Measurements from ENCODE around the gene CLDND2.

Gene CLDND2

GRCh38 chr19:51382004-51382403 lies 13.2 kb upstream of the CLDND2 start:
- DNase-seq (ENCODE audit: extremely low read depth, low read depth) = no peak
- H3K4me3 ChIP-seq (replicated peaks; ENCODE audit: low read depth, low read length) = no peak overlapping the region
- no peak for TF ChIP-seq CTCF (IDR thresholded peaks at IDR 0.05; ENCODE audit: low read depth, low read length, missing control alignments)

DNA sequence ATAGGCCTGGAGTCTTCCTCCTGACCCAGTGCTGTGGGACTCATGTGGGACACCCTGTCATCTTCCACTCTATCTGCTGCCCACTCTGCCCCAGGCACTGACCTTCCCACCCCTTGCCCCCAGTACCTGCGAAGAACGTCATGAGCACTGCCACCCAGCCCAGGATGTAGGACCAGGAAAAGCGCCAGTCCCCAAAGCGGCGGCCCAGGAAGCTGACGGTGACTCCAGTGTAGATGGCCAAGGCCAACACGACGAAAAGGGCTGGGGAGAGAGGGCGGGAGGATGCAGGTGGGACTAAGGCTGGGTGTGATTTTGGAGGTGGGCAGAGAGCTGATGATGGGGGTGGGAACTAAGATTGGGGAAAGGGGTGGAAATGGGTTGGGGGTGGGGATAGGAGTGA lies 11.6 kb upstream of the CLDND2 start:
- H3K4me3 ChIP-seq (replicated peaks; ENCODE audit: low read depth, low read length) = no peak overlapping the region
- no peak for DNase-seq (ENCODE audit: extremely low read depth, low read depth)
- no peak for TF ChIP-seq CTCF (IDR thresholded peaks at IDR 0.05; ENCODE audit: low read depth, low read length, missing control alignments)

- no peak overlapping the region for H3K4me3 ChIP-seq (replicated peaks; ENCODE audit: low read depth, low read length)
- no peak for TF ChIP-seq CTCF (IDR thresholded peaks at IDR 0.05; ENCODE audit: low read depth, low read length, missing control alignments)
- DNase-seq (ENCODE audit: extremely low read depth, low read depth) = no peak
These were observed 8.6 kb upstream of the CLDND2 start for GRCh38 chr19:51377422-51377821.

DNA sequence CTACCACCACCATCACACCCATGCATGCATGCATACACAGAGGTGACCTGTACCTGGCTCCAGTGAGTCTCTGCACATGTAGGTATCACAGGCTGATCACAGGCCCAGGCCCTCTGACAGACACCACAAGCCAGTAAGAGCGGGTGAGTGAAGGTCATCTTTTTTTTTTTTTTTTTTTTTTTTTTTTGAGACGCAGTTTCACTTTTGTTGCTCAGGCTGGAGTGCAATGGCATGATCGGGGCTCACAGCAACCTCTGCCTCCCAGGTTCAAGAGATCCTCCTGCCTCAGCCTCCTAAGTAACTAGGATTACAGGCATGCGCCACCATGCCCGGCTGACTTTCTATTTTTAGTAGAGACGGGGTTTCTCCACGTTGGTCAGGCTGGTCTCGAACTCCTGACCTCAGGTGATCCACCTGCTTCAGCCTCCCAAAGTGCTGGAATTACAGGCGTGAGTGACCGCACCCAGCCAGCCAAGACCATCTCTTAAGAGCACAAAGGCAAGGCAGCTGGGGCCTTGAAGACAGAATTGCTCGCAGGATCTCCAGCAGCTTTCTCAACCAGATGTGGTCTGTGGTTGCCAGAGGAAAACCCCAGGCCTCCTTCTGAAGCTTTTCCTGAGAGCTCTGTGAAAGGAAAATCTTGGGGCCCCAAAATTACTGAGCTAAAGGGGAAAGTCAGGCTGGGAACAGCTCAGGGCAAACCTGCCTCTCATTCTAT lies 6.9 kb upstream of the CLDND2 start:
- no peak for TF ChIP-seq CTCF (IDR thresholded peaks at IDR 0.05; ENCODE audit: low read depth, low read length, missing control alignments)
- DNase-seq (ENCODE audit: extremely low read depth, low read depth) = no peak
- no peak overlapping the region for H3K4me3 ChIP-seq (replicated peaks; ENCODE audit: low read depth, low read length)

GRCh38 chr19:51372649-51373504 lies 4.1 kb upstream of the CLDND2 start, which contains the start of gene NKG7:
TSS of gene NKG7 (minus strand) at chr19:51372654. CDS start at chr19:51372535, 119 bp downstream.
- TF ChIP-seq CTCF (IDR thresholded peaks at IDR 0.05; ENCODE audit: low read depth, low read length, missing control alignments) = no peak

DNA sequence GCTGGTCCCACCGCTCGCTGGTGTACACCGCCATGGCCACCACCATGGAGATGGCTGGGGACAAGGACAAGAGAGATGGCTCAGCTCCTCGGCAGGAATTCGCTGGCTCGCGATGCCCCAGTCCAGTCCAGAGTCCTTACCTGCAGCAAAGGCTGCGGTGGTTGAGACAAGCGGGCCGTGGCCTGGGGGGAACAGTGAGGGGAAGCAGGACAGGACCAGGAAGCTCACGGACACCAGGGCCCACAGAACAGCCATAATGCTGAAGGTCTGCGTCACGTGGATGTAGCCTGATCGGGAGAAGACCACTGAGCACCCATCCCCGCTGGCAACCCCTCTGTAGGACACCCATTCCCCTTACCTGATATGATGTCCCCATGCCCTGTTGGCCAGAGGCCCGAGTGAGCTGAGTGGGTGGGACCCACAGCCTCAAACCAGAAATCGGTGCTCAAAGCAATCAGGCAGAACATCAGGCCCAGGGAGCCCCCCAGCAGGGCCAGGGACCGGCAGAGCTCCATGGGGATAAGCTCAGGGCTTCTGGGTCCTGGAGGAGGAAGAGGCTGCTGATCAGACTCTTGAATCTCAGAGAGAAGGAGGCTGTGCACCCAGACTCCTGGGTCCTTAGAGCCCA lies 3.3 kb upstream of the CLDND2 start:
- H3K4me3 ChIP-seq (replicated peaks; ENCODE audit: low read depth, low read length) = no peak overlapping the region
- TF ChIP-seq CTCF (IDR thresholded peaks at IDR 0.05; ENCODE audit: low read depth, low read length, missing control alignments) = no peak
- no peak for DNase-seq (ENCODE audit: extremely low read depth, low read depth)

More at GRCh38 chr19:51372649-51373504, 4.1 kb upstream of the CLDND2 start, which contains the start of gene NKG7:
- DNase-seq (ENCODE audit: extremely low read depth, low read depth) = no peak
- no peak within 1 kb of the TSS for H3K4me3 ChIP-seq (replicated peaks; ENCODE audit: low read depth, low read length)
